GM12878 (cell line): ENCODE measurements around the gene LIN37. TPM values are rescaled to one million over a fixed set of nuclear protein-coding genes. Genes with fewer than 3 reads are reported as not detected.

Experiments
- ATAC-seq: fragments of 200-7000 bp; cut with Tn5 transposase; 3 replicates; pipeline ENCODE4 v1.9.1; 2020; ENCODE audit warnings: mild to moderate bottlenecking, moderate library complexity
- BruUV-seq: library from RNA; stranded (reverse); fragments of 400-500 nt; replicated peaks from 2 replicates; lab custom pipeline; 2021; lab: Mats Ljungman, UMichigan
- CTCF ChIA-PET: fragments of 300-600 bp; sonication (Branson Sonifier 250); formaldehyde crosslinking; extraction: SDS; loops from one replicate; lab custom pipeline; 2021; ENCODE audit warnings: inconsistent platforms; lab: Yijun Ruan, JAX
- POLR2A ChIA-PET: fragments of 350-600 bp; formaldehyde crosslinking; extraction: SDS; loops from one replicate; lab custom pipeline; 2021; ENCODE audit warnings: inconsistent platforms; lab: Charles Lee
- RAD21 ChIA-PET: fragments of 300-600 bp; sonication (Branson Sonifier 250); formaldehyde crosslinking; loops from one replicate; lab custom pipeline; 2023; ENCODE audit warnings: antibody characterized with exemption; ENCODE audit not compliant: unreplicated experiment; lab: Charles Lee
- SMC1A ChIA-PET: fragments of 300-600 bp; sonication (Branson Sonifier 250); formaldehyde crosslinking; loops from one replicate; lab custom pipeline; 2023; ENCODE audit not compliant: unreplicated experiment, uncharacterized antibody; lab: Charles Lee
- DNase-seq: peaks from one replicate; pipeline ENCODE4 v3.0.0-alpha.2; 2011; ENCODE audit warnings: low read depth, low spot score
- FAIRE-seq: peaks from 3 replicates; lab custom pipeline; 2011; peaks lifted over from hg19 to GRCh38; lab: Jason Lieb, UNC
- H2AFZ ChIP-seq: 2 replicates; pipeline ENCODE4 v1.6.0; 2011; ENCODE audit warnings: low read depth, low read length, control low read depth; ENCODE audit not compliant: control insufficient read depth
- H3K27ac ChIP-seq: 2 replicates; pipeline ENCODE4 v1.5.1; 2011; ENCODE audit warnings: control low read depth; ENCODE audit not compliant: control insufficient read depth, insufficient read depth
- H3K27me3 ChIP-seq, 2 experiments: replicated peaks in 1 of 2; 2 replicates each; pipeline versions ENCODE4 v1.6.0 to v1.6.1; 2011; ENCODE audit warnings: low read length in 1 of 2; ENCODE audit not compliant: control insufficient read depth in 2 of 2, insufficient read depth in 2 of 2
- H3K36me3 ChIP-seq, 2 experiments: 2 replicates each; pipeline ENCODE4 v1.5.1; 2011; ENCODE audit warnings: low read length in 1 of 2; ENCODE audit not compliant: control insufficient read depth in 2 of 2, insufficient read depth in 2 of 2
- H3K4me1 ChIP-seq: 2 replicates; pipeline ENCODE4 v1.6.1; 2011; ENCODE audit warnings: mild to moderate bottlenecking, low read length, moderate library complexity, mixed read lengths; ENCODE audit not compliant: control insufficient read depth, insufficient read depth
- H3K4me2 ChIP-seq: 2 replicates; pipeline ENCODE4 v1.6.0; 2011; ENCODE audit warnings: control low read depth; ENCODE audit not compliant: control insufficient read depth, insufficient read depth
- H3K4me3 ChIP-seq: fragments of 200-600 bp; sonication (generic); 2 replicates; pipeline ENCODE4 v1.5.1; 2016
- H3K79me2 ChIP-seq: 2 replicates; pipeline ENCODE4 v1.6.0; 2011; ENCODE audit warnings: low read length; ENCODE audit not compliant: control insufficient read depth, insufficient read depth
- H3K9ac ChIP-seq: 2 replicates; pipeline ENCODE4 v1.8.0; 2011; ENCODE audit warnings: low read length, control low read depth, mixed read lengths; ENCODE audit not compliant: control insufficient read depth, insufficient read depth
- H3K9me3 ChIP-seq: replicated peaks from 3 replicates; pipeline ENCODE4 v1.5.1; 2011; ENCODE audit warnings: mild to moderate bottlenecking, low read length; ENCODE audit not compliant: control insufficient read depth, insufficient read depth
- H4K20me1 ChIP-seq: 2 replicates; pipeline ENCODE4 v1.6.0; 2011; ENCODE audit not compliant: control insufficient read depth, insufficient read depth
- BHLHE40 ChIP-seq, 2 experiments: fragments of 450-650 bp in 1 of 2; IDR thresholded peaks; 2 replicates each; pipeline ENCODE4 v1.6.1; 2011 to 2017; ENCODE audit warnings: low read depth in 2 of 2, borderline replicate concordance in 1 of 2, improper control_type of control experiment in 1 of 2, low read length in 1 of 2, mild to moderate bottlenecking in 1 of 2
- CBX3 ChIP-seq: fragments of 200-600 bp; sonication (generic); IDR thresholded peaks from 2 replicates; pipeline ENCODE4 v1.6.1; 2016; ENCODE audit warnings: low read depth, borderline replicate concordance
- ELK1 ChIP-seq: IDR thresholded peaks from 2 replicates; pipeline ENCODE4 v1.6.1; 2012; ENCODE audit warnings: low read depth, low read length, improper control_type of control experiment
- EZH2 ChIP-seq: IDR thresholded peaks from 2 replicates; pipeline ENCODE4 v1.6.1; 2012; ENCODE audit warnings: low read depth, mild to moderate bottlenecking, control low read depth, inconsistent platforms, low read length, borderline replicate concordance; ENCODE audit not compliant: control insufficient read depth
- IRF4 ChIP-seq: IDR thresholded peaks from 2 replicates; pipeline ENCODE4 v1.6.1; 2011; ENCODE audit warnings: low read depth, low read length
- LARP7 ChIP-seq: fragments of 450-650 bp; IDR thresholded peaks from 2 replicates; pipeline ENCODE4 v1.6.1; 2017; ENCODE audit warnings: mild to moderate bottlenecking
- NFIC ChIP-seq: IDR thresholded peaks from 2 replicates; pipeline ENCODE4 v1.6.1; 2012; ENCODE audit warnings: low read depth, mild to moderate bottlenecking, inconsistent platforms, low read length, moderate library complexity
- RAD21 ChIP-seq: IDR thresholded peaks from 2 replicates; pipeline ENCODE4 v1.6.1; 2011; ENCODE audit warnings: mild to moderate bottlenecking, low read depth, low read length, moderate library complexity; ENCODE audit not compliant: insufficient read depth
- RELA ChIP-seq: fragments of 450-650 bp; IDR thresholded peaks from 2 replicates; pipeline ENCODE4 v1.8.0; 2014; ENCODE audit warnings: borderline replicate concordance; ENCODE audit not compliant: partially characterized antibody
- RELB ChIP-seq: fragments of 450-650 bp; IDR thresholded peaks from 2 replicates; pipeline ENCODE4 v1.6.1; 2017; ENCODE audit warnings: low read depth, mild to moderate bottlenecking, moderate library complexity
- SMAD5 ChIP-seq: IDR thresholded peaks from 2 replicates; pipeline ENCODE4 v1.6.1; 2016; ENCODE audit warnings: antibody characterized with exemption, low read depth
- SRF ChIP-seq, 2 experiments: IDR thresholded peaks; 2 replicates each; pipeline ENCODE4 v1.6.1; 2011; ENCODE audit warnings: low read depth in 2 of 2, low read length in 2 of 2, mild to moderate bottlenecking in 1 of 2, moderate library complexity in 1 of 2
- SUZ12 ChIP-seq: fragments of 200-600 bp; sonication (generic); IDR thresholded peaks from one replicate; pipeline ENCODE4 v1.6.1; 2018; ENCODE audit warnings: antibody characterized with exemption, mild to moderate bottlenecking; ENCODE audit not compliant: unreplicated experiment
- ZBTB40 ChIP-seq: fragments of 450-650 bp; IDR thresholded peaks from 2 replicates; pipeline ENCODE4 v1.6.1; 2016; ENCODE audit warnings: mild to moderate bottlenecking, moderate library complexity, borderline replicate concordance
- ZSCAN29 ChIP-seq: fragments of 450-650 bp; IDR thresholded peaks from 2 replicates; pipeline ENCODE4 v1.6.1; 2017; ENCODE audit warnings: mild to moderate bottlenecking, moderate library complexity
- ZZZ3 ChIP-seq: IDR thresholded peaks from 2 replicates; pipeline ENCODE4 v1.6.1; 2011; ENCODE audit warnings: low read depth; ENCODE audit not compliant: control insufficient read depth, insufficient read length
- WGBS: methylation state at CpG from one replicate; pipeline ENCODE4 v1.1.6; 2016; ENCODE audit warnings: low lambda C conversion rate; ENCODE audit not compliant: insufficient replicate concordance, insufficient coverage; ENCODE audit errors: missing lambda C conversion rate; 5-methylcytosine and 5-hydroxymethylcytosine counted together
- in situ Hi-C: fragments of 300-500 bp; cut with MboI; formaldehyde crosslinking; loops from 9 replicates; pipeline ENCODE4 v1.14.3; 2018; ENCODE audit warnings: mixed read lengths
- intact Hi-C: fragments of 100-400 bp; cut with micrococcal nuclease; formaldehyde crosslinking; loops from one replicate; pipeline ENCODE4 v1.14.2; 2022; ENCODE audit not compliant: unreplicated experiment
- polyA plus RNA-seq, 11 experiments: library from polyadenylated mRNA; depleted of rRNA in 4 of 11; unstranded in 6 of 11; stranded (reverse) in 5 of 11; fragments of >200 nt; fragmentation: Nextera tagmentation in 4 of 11; fragmentation: Illumina TruSeq in 1 of 11; extraction: Ambion mirVana in 4 of 11; extraction: Trizol in 1 of 11; gene quantifications; 1 replicate in 1 of 11; 2 replicates in 10 of 11; pipeline versions ENCODE4 v1.2.1 to v1.2.3, GENCODE V29; 2011 to 2016; ENCODE audit warnings: inconsistent platforms in 2 of 11, missing spikeins in 2 of 11, low read depth in 1 of 11
- total RNA-seq, 4 experiments: library from RNA; depleted of rRNA in 3 of 4; stranded (reverse); fragments of >200 nt in 3 of 4; fragmentation: Illumina TruSeq in 1 of 4; extraction: Trizol in 1 of 4; gene quantifications; 2 replicates each; pipeline versions ENCODE4 v1.2.1 to v1.2.3, GENCODE V29; 2013 to 2021

LIN37 gene
- total and polyA plus RNA-seq, 10 of the 15 experiments (the other 5 are each of a cell fraction or from before 2014, with no cell fraction given) = 0.69 to 11.9 (median 7.6) TPM

GRCh38 chr19:35720163-35720524 lies 28.2 kb upstream of the LIN37 start:
- DNase-seq = no peak
- CTCF ChIA-PET = interaction anchor here (1.0 to 1.4 kb wide), 2 partner anchors 17 to 21 kb away, joined by 4 read pairs; no protein-coding TSS in a partner anchor
- Histone ChIP-seq H2AFZ (no peak overlapping the region), H3K9me3 (no peaks in the 10 kb centered on the region), H4K20me1 (no peaks in the 10 kb centered on the region; the same call in 1 of the 2 replicates), H3K79me2 (peaks cover 39% of the 10 kb centered on the region), H3K36me3 (peaks cover 14 to 22% of the 10 kb centered on the region in 2 experiments), H3K27me3 (no peaks in the 10 kb centered on the region), H3K4me2 (no peak overlapping the region), H3K27ac (no peak overlapping the region)
- POLR2A ChIA-PET = interaction anchor here (1.5 kb wide), 1 partner anchor 20 kb away, joined by 4 read pairs; no protein-coding TSS in a partner anchor
- no peak for ATAC-seq
- 96% methylated on average over 9 of the region's 9 CpGs for WGBS
- TF ChIP-seq ZSCAN29 = no peak
- no peak for TF ChIP-seq RELA
- TF ChIP-seq SUZ12 = no peak
- TF ChIP-seq ELK1 = no peak
- TF ChIP-seq SRF (IDR thresholded peaks at IDR 0.05; ENCODE audit: low read depth in 2 of 2, low read length in 2 of 2) = no peak
- no peak for TF ChIP-seq LARP7
- TF ChIP-seq IRF4 = no peak
- TF ChIP-seq RAD21 = no peak
- TF ChIP-seq ZZZ3 = no peak
- no peak for TF ChIP-seq CBX3
- no peak for TF ChIP-seq ZBTB40
- no peak for TF ChIP-seq RELB
- no peak for TF ChIP-seq BHLHE40 (IDR thresholded peaks at IDR 0.05; ENCODE audit: borderline replicate concordance in 1 of 2, low read depth in 2 of 2, low read length in 1 of 2)
- no peak for TF ChIP-seq NFIC
- TF ChIP-seq EZH2 = no peak
- TF ChIP-seq SMAD5 = no peak
- TF ChIP-seq, all 136 proteins: peak for 0
- no peak overlapping the region for H3K4me3 ChIP-seq
- in situ Hi-C loops = no loop called here
- RAD21 ChIA-PET = interaction anchor here (0.5 to 1.6 kb wide), 2 partner anchors 164 to 211 kb away, joined by 3 to 5 read pairs; no protein-coding TSS in a partner anchor
- peaks cover 19% of the 10 kb centered on the region for H3K4me1 ChIP-seq
- intact Hi-C loops = no loop called here
- SMC1A ChIA-PET = interaction anchor here (1.0 kb wide), 1 partner anchor 23 kb away, joined by 4 read pairs; no protein-coding TSS in a partner anchor
- no peak for FAIRE-seq
- BruUV-seq = no TSS peak
- no peak overlapping the region for H3K9ac ChIP-seq
